ENCODE measurements around the gene EBF3.

- TF ChIP-seq CTCF (IDR thresholded peaks at IDR 0.05) (no peak), EZH2 (IDR thresholded peaks at IDR 0.05) (no peak), EZH2phosphoT487 (IDR thresholded peaks at IDR 0.05) (no peak)
Observed at GRCh38 chr10:129831150-129831549, 132.9 kb downstream of the EBF3 start.
